Upper lobe of left lung (tissue), 6 donors: Measurements from ENCODE around the gene RELL1. TPM values are rescaled to one million over a fixed set of nuclear protein-coding genes. Genes with fewer than 3 reads are reported as not detected.

Source experiments
- ATAC-seq, 2 donors: fragments of 200-7000 bp; cut with Tn5 transposase; one replicate each; pipeline ENCODE4 v1.9.1; 2022; ENCODE audit warnings: mild to moderate bottlenecking in 2 of 2, moderate library complexity in 2 of 2; ENCODE audit not compliant: low FRiP score in 2 of 2
- DNase-seq, 2 donors: peaks; one replicate each; pipeline ENCODE4 v3.0.0-alpha.2; 2019 to 2020
- H3K27ac ChIP-seq, 4 donors: fragments of 200-600 bp; sonication (generic); one replicate each; pipeline ENCODE4 v1.5.1; 2016 to 2019
- H3K27me3 ChIP-seq, 4 donors: fragments of 200-600 bp; sonication (generic); one replicate each; pipeline ENCODE4 v1.5.1; 2017 to 2019
- H3K36me3 ChIP-seq, 4 donors: fragments of 200-600 bp; sonication (generic); one replicate each; pipeline ENCODE4 v1.5.1; 2016 to 2019
- H3K4me1 ChIP-seq, 4 donors: fragments of 200-600 bp; sonication (generic); one replicate each; pipeline ENCODE4 v1.5.1; 2018 to 2019
- H3K4me3 ChIP-seq, 4 donors: fragments of 200-600 bp; sonication (generic); one replicate each; pipeline ENCODE4 v1.5.1; 2017 to 2019; ENCODE audit warnings: mild to moderate bottlenecking in 2 of 4, moderate library complexity in 1 of 4
- H3K9me3 ChIP-seq, 4 donors: fragments of 200-600 bp; sonication (generic); one replicate each; pipeline ENCODE4 v1.5.1; 2018 to 2019
- CTCF ChIP-seq, 6 experiments: fragments of 450-650 bp in 4 of 6; fragments of 200-600 bp in 2 of 6; sonication (generic) in 2 of 6; IDR thresholded peaks; one replicate each; pipeline ENCODE4 v1.5.1; 2016 to 2019; ENCODE audit warnings: antibody characterized with exemption in 6 of 6
- EP300 ChIP-seq, 4 donors: sonication (generic); formaldehyde crosslinking; IDR thresholded peaks; one replicate each; pipeline ENCODE4 v1.5.1; 2017; ENCODE audit warnings: antibody characterized with exemption in 4 of 4, control low read depth in 2 of 4
- POLR2A ChIP-seq, 4 donors: fragments of 450-650 bp; IDR thresholded peaks; one replicate each; pipeline ENCODE4 v1.5.1; 2016 to 2017; ENCODE audit warnings: antibody characterized with exemption in 4 of 4, mild to moderate bottlenecking in 2 of 4
- POLR2AphosphoS5 ChIP-seq, 2 donors: sonication (generic); formaldehyde crosslinking; IDR thresholded peaks; one replicate each; pipeline ENCODE4 v1.5.1; 2017; ENCODE audit warnings: antibody characterized with exemption in 2 of 2
- WGBS, 2 donors: methylation state at CpG; one replicate each; pipeline ENCODE4 v1.1.5; 2017 to 2018; 5-methylcytosine and 5-hydroxymethylcytosine counted together
- total RNA-seq, 6 donors: library from RNA; depleted of rRNA in 4 of 6; stranded (reverse); fragments of >200 nt in 4 of 6; gene quantifications; one replicate each; pipeline versions ENCODE4 v1.1.0 to v1.2.1, GENCODE V29; 2016 to 2021
- donor health status: DM: no; HTN: no; CAD: no; lungs with moderate emphysema.
- donor health status: DM: no; HTN: yes; CAD: no; lungs with severe emphysema.

Gene RELL1
- total RNA-seq, 6 donors from 2014 or later = 21.2 to 58.8 (median 40.7) TPM

- ATAC-seq (no peak), DNase-seq (no peak)
- no peak overlapping the region for H3K27ac ChIP-seq
- TF ChIP-seq EP300 (IDR thresholded peaks at IDR 0.05) (no peak), POLR2A (IDR thresholded peaks at IDR 0.05) (no peak), POLR2AphosphoS5 (IDR thresholded peaks at IDR 0.05) (no peak), CTCF (IDR thresholded peaks at IDR 0.05) (no peak)
- H3K27me3 ChIP-seq = no peaks in the 10 kb centered on the region
- H3K4me3 ChIP-seq = no peak overlapping the region
- peaks cover 0 to 7% (median 0%) of the 10 kb centered on the region in 4 donors for H3K4me1 ChIP-seq
- H3K36me3 ChIP-seq = no peaks in the 10 kb centered on the region
- H3K9me3 ChIP-seq = no peaks in the 10 kb centered on the region
- WGBS, 2 donors = 96 to 99% methylated on average over 5 of the region's 5 CpGs
These were observed 46.5 kb upstream of the RELL1 start for GRCh38 chr4:37732526-37733186.

- WGBS, 2 donors = 82 to 88% methylated on average over 2 of the region's 2 CpGs
- Histone ChIP-seq H3K9me3 (no peaks in the 10 kb centered on the region), H3K27ac (no peak overlapping the region), H3K4me3 (no peak overlapping the region), H3K4me1 (peaks cover 0 to 7% (median 0%) of the 10 kb centered on the region in 4 donors), H3K36me3 (no peaks in the 10 kb centered on the region), H3K27me3 (no peaks in the 10 kb centered on the region)
- ATAC-seq = peak in 1 of 2 donors; percentile 30
- TF ChIP-seq POLR2A (IDR thresholded peaks at IDR 0.05) = no peak
- no peak for TF ChIP-seq EP300 (IDR thresholded peaks at IDR 0.05)
- no peak for DNase-seq
These were observed 43.5 kb upstream of the RELL1 start for GRCh38 chr4:37729649-37730004.

- H3K4me3 ChIP-seq = no peak overlapping the region
- ATAC-seq (no peak), DNase-seq (no peak)
- H3K9me3 ChIP-seq = no peaks in the 10 kb centered on the region
- TF ChIP-seq POLR2AphosphoS5 (IDR thresholded peaks at IDR 0.05) = no peak
- no peaks in the 10 kb centered on the region for H3K36me3 ChIP-seq
- H3K27me3 ChIP-seq = no peaks in the 10 kb centered on the region
- H3K4me1 ChIP-seq = peaks cover 0 to 7% (median 0%) of the 10 kb centered on the region in 4 donors
- H3K27ac ChIP-seq = no peak overlapping the region
These were observed 41.9 kb upstream of the RELL1 start for GRCh38 chr4:37728064-37728463.

- ATAC-seq = no peak
- TF ChIP-seq POLR2AphosphoS5 (IDR thresholded peaks at IDR 0.05) = no peak
- TF ChIP-seq CTCF (IDR thresholded peaks at IDR 0.05) = no peak
- TF ChIP-seq POLR2A (IDR thresholded peaks at IDR 0.05) = no peak
- no peak for TF ChIP-seq EP300 (IDR thresholded peaks at IDR 0.05)
- WGBS, 2 donors = 68 to 86% methylated on average over 1 of the region's 1 CpG
These were observed 41.5 kb upstream of the RELL1 start for GRCh38 chr4:37727635-37728034.

GRCh38 chr4:37726666-37727065, 40.5 kb upstream of the RELL1 start:
- Histone ChIP-seq H3K36me3 (no peaks in the 10 kb centered on the region), H3K4me3 (no peak overlapping the region)
- no peak for ATAC-seq

More at GRCh38 chr4:37727635-37728034, 41.5 kb upstream of the RELL1 start:
- H3K4me3 ChIP-seq = no peak overlapping the region
- no peaks in the 10 kb centered on the region for H3K27me3 ChIP-seq
- no peak overlapping the region for H3K27ac ChIP-seq
- H3K9me3 ChIP-seq = no peaks in the 10 kb centered on the region
- DNase-seq = no peak
- peaks cover 0 to 7% (median 0%) of the 10 kb centered on the region in 4 donors for H3K4me1 ChIP-seq
- H3K36me3 ChIP-seq = no peaks in the 10 kb centered on the region

GRCh38 chr4:37725718-37726117, 39.5 kb upstream of the RELL1 start:
- Histone ChIP-seq H3K4me3 (no peak overlapping the region), H3K36me3 (no peaks in the 10 kb centered on the region), H3K27me3 (no peaks in the 10 kb centered on the region), H3K9me3 (no peaks in the 10 kb centered on the region), H3K27ac (no peak overlapping the region), H3K4me1 (peaks cover 0 to 10% (median 0%) of the 10 kb centered on the region in 4 donors)
- TF ChIP-seq EP300 (IDR thresholded peaks at IDR 0.05) = no peak
- TF ChIP-seq POLR2A (IDR thresholded peaks at IDR 0.05) = no peak
- no peak for TF ChIP-seq CTCF (IDR thresholded peaks at IDR 0.05)
- TF ChIP-seq POLR2AphosphoS5 (IDR thresholded peaks at IDR 0.05) = no peak
- 85 to 90% methylated on average over 7 of the region's 7 CpGs for WGBS, 2 donors
- DNase-seq (no peak), ATAC-seq (no peak)

More at GRCh38 chr4:37726666-37727065, 40.5 kb upstream of the RELL1 start:
- Histone ChIP-seq H3K27me3 (no peaks in the 10 kb centered on the region), H3K9me3 (no peaks in the 10 kb centered on the region), H3K4me1 (peaks cover 0 to 7% (median 0%) of the 10 kb centered on the region in 4 donors), H3K27ac (no peak overlapping the region)
- no peak for TF ChIP-seq EP300 (IDR thresholded peaks at IDR 0.05)
- TF ChIP-seq POLR2A (IDR thresholded peaks at IDR 0.05) = no peak
- 96 to 97% methylated on average over 4 of the region's 4 CpGs for WGBS, 2 donors
- DNase-seq = no peak
